Skin epidermis (tissue), 12 donors: ENCODE data around the gene SORCS2.
A peak's percentile ranks its signal among the peaks of the same experiment; 100 is the strongest.

Experiments
- H3K27ac ChIP-seq, 21 experiments: fragments of 200-600 bp; sonication (generic) in 11 of 21; one replicate each; pipeline ENCODE4 v1.5.0; 2020; ENCODE audit warnings: mild to moderate bottlenecking in 3 of 21, inconsistent platforms in 2 of 21, moderate library complexity in 2 of 21
- H3K4me3 ChIP-seq, 7 experiments: fragments of 200-600 bp; sonication (generic) in 2 of 7; one replicate each; pipeline ENCODE4 v1.5.0; 2020; ENCODE audit warnings: inconsistent platforms in 2 of 7, mild to moderate bottlenecking in 2 of 7, moderate library complexity in 1 of 7

The SORCS2 gene

GRCh38 chr4:7754565-7755262, 562.4 kb downstream of the SORCS2 start:
- H3K27ac ChIP-seq, result no peak overlapping the region
- H3K4me3 ChIP-seq, result no peak overlapping the region

- no peak overlapping the region for H3K27ac ChIP-seq
- no peak overlapping the region for H3K4me3 ChIP-seq
Observed at GRCh38 chr4:7755561-7755960, 563.2 kb downstream of the SORCS2 start.

- no peak overlapping the region for H3K27ac ChIP-seq
- H3K4me3 ChIP-seq, result no peak overlapping the region
Observed at GRCh38 chr4:7756071-7756470, 563.7 kb downstream of the SORCS2 start.

- Histone ChIP-seq H3K4me3 (no peak overlapping the region), H3K27ac (peak overlapping the region in 1 of 21 experiments; percentile 40)
Observed at GRCh38 chr4:7756561-7757355, 564.4 kb downstream of the SORCS2 start.

- Histone ChIP-seq H3K4me3 (no peak overlapping the region), H3K27ac (peak overlapping the region in 1 of 21 experiments; percentile 40)
Observed at GRCh38 chr4:7757501-7758471, 565.4 kb downstream of the SORCS2 start.

- H3K27ac ChIP-seq, result peak overlapping the region in 2 of 21 experiments; percentile 68 to 83
- H3K4me3 ChIP-seq, result no peak overlapping the region
Observed at GRCh38 chr4:7758476-7758875, 566.1 kb downstream of the SORCS2 start.

GRCh38 chr4:7759216-7759615, 566.9 kb downstream of the SORCS2 start:
- peak overlapping the region in 1 of 7 experiments; percentile 2 for H3K4me3 ChIP-seq
- H3K27ac ChIP-seq, result peak overlapping the region in 8 of 21 experiments; percentile 2 to 83 (median 71)

GRCh38 chr4:7759635-7760034, 567.3 kb downstream of the SORCS2 start:
- Histone ChIP-seq H3K27ac (peak overlapping the region in 8 of 21 experiments; percentile 2 to 83 (median 71)), H3K4me3 (peak overlapping the region in 1 of 7 experiments; percentile 2)

- Histone ChIP-seq H3K4me3 (no peak overlapping the region), H3K27ac (peak overlapping the region in 6 of 21 experiments; percentile 2 to 83 (median 74))
Observed at GRCh38 chr4:7760228-7760627, 567.9 kb downstream of the SORCS2 start.

- H3K4me3 ChIP-seq, result no peak overlapping the region
- H3K27ac ChIP-seq, result peak overlapping the region in 2 of 21 experiments; percentile 78 to 83
Observed at GRCh38 chr4:7760706-7761105, 568.4 kb downstream of the SORCS2 start.

- no peak overlapping the region for H3K4me3 ChIP-seq
- H3K27ac ChIP-seq, result no peak overlapping the region
Observed at GRCh38 chr4:7761312-7761711, 569.0 kb downstream of the SORCS2 start.

GRCh38 chr4:7761720-7762119, 569.4 kb downstream of the SORCS2 start:
- Histone ChIP-seq H3K27ac (peak overlapping the region in 1 of 21 experiments; percentile 4), H3K4me3 (no peak overlapping the region)

GRCh38 chr4:7762376-7763030, 570.2 kb downstream of the SORCS2 start:
- Histone ChIP-seq H3K4me3 (no peak overlapping the region), H3K27ac (peak overlapping the region in 2 of 21 experiments; percentile 4 to 22)

GRCh38 chr4:7763106-7763505, 570.8 kb downstream of the SORCS2 start:
- Histone ChIP-seq H3K27ac (no peak overlapping the region), H3K4me3 (no peak overlapping the region)

- Histone ChIP-seq H3K27ac (no peak overlapping the region), H3K4me3 (no peak overlapping the region)
Observed at GRCh38 chr4:7763788-7764187, 571.5 kb downstream of the SORCS2 start.

GRCh38 chr4:7764466-7764865, 572.1 kb downstream of the SORCS2 start:
- no peak overlapping the region for H3K27ac ChIP-seq
- no peak overlapping the region for H3K4me3 ChIP-seq

GRCh38 chr4:7765666-7766065, 573.3 kb downstream of the SORCS2 start:
- no peak overlapping the region for H3K4me3 ChIP-seq
- no peak overlapping the region for H3K27ac ChIP-seq

- H3K4me3 ChIP-seq, result no peak overlapping the region
- H3K27ac ChIP-seq, result no peak overlapping the region
Observed at GRCh38 chr4:7766086-7766485, 573.7 kb downstream of the SORCS2 start.

- H3K4me3 ChIP-seq, result no peak overlapping the region
- no peak overlapping the region for H3K27ac ChIP-seq
Observed at GRCh38 chr4:7766661-7767345, 574.5 kb downstream of the SORCS2 start.
